ENCODE results near the gene PRPS1L1.

PRPS1L1 gene

GRCh38 chr7:18027628-18028027, at the start of gene PRPS1L1:
TSS of gene PRPS1L1 (minus strand) at chr7:18027846.
- DNase-seq, result no peak

DNA sequence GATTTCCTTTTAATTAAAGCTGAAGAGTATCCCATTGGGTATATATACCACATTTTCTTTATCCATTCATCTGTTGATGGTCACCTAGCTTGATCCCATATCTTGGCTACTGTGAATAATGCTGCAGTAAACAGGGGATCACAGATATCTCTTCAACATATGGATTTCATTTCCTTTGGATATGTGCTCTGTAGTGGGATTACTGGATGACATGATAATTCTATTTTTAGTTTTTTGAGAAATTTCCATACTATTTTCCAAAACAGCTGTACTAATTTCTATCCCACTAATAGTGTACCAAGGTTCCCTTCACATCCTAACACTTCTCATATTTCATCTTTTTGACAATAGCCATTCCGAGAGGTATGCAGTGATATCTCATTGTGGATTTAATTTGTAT, 48.8 kb upstream of the PRPS1L1 start:
- DNase-seq, result no peak

- DNase-seq, result no peak
Measured at GRCh38 chr7:18068745-18069144, 41.1 kb upstream of the PRPS1L1 start.

DNA sequence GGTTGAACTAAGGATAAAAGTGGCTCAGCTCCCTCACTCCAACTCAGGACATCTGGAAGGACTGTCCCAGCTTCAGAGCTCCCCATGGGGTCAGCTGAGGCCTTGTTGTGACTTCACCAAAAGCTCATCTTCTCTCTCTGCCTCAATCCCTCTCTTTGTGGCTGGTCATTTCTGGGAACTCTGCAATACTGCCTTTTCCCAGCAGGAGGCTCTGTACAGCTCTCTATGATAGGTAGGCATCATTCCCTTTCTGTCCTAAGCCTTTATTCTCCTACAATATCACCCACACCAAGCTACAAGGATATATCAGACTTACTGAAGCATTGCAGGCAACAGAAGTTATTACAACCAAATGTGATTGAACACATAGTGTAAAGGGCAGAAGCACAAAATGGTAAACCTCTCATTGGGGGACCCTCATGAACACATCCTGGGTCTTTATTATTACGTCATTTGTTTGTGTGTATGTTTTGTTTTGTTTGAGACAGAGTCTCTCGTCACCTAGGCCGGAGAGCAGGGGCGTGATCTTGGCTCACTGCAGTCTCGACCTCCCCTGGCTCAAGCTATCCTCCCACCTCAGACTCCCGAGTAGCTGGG, 36.7 kb upstream of the PRPS1L1 start:
- DNase-seq, result no peak

GRCh38 chr7:18063149-18063901, 35.7 kb upstream of the PRPS1L1 start:
- DNase-seq, result no peak

DNA sequence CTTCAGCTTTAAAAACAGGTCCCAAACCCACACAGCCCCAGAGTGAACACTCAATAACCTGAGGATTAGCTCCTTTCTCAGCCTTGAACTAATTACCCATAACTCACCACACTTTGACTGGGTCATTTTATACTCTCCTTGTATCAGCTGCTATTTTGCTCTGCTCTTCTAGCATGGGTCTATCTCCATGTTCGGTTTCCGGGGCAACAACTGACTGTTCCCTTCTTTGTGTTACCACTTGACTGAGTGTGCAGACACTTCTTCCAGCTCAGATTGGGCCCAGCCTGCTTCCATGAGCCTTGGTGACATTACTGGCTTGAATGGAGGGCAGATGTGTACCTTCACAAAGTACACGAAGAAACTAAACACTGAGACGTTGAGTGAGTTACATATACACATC, 31.5 kb upstream of the PRPS1L1 start:
- peak; percentile 17 for DNase-seq

GRCh38 chr7:18053941-18054340, 26.3 kb upstream of the PRPS1L1 start:
- DNase-seq, result no peak

- no peak for DNase-seq
Measured at GRCh38 chr7:18053177-18053928, 25.7 kb upstream of the PRPS1L1 start.

DNA sequence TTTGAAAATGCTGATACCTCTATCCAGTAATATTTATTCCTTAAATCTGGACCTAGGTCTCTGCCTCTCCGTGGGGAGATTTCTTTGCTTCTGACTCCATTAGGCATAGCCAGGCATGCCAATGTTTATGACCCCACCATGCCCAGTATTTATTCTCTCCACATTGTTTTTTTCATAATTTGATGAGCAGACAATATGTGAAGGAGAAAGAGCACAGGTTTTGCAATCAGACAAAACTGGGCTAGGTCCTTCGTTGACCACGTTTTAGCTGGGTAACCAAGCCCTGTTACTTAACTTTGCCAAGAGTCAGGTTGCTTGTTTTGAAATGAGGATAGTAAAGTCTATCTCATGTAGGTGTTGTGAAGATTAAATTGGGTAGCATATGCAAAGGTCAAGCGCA, 21.6 kb upstream of the PRPS1L1 start:
- DNase-seq, result no peak

DNA sequence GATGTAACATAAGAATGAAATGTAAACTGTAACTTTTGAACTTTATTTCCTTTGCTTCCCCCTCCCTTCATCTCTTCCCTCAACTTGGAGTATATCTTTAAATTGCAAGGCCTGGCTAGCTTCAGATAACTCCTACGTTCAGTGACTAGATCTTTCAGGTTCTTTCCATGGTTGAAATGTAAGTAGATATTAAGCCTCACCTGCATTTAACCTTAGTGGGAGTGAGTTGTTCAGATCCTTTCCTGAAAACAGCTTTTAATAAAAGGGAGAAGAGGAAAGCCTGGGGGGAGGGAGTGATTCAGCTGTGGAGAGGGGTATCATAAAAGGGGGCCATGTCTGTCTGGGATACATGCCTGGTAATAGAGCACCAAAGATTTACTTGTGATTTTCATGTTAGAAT, 19.0 kb upstream of the PRPS1L1 start:
- no peak for DNase-seq

DNA sequence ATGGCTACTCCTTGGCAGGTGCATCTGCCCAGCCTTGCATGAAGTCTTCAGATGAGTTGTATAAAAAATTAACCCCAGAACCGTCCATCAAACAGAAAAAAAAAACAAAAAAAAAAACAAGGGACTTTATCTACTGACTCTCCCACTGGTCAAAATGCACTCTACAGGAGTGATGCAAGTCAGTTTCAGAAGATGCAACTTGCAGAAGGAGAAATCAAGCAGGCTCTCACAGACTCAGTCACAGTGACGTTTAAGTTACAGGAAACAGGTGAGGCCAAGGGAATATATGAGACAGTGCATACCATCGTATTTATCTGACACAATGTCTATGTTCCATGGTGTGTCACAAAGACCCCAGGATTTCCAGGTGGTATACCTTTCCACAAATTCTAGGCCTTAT, 17.5 kb upstream of the PRPS1L1 start:
- no peak for DNase-seq

GRCh38 chr7:18041191-18041590, 13.5 kb upstream of the PRPS1L1 start:
- DNase-seq, result no peak

DNA sequence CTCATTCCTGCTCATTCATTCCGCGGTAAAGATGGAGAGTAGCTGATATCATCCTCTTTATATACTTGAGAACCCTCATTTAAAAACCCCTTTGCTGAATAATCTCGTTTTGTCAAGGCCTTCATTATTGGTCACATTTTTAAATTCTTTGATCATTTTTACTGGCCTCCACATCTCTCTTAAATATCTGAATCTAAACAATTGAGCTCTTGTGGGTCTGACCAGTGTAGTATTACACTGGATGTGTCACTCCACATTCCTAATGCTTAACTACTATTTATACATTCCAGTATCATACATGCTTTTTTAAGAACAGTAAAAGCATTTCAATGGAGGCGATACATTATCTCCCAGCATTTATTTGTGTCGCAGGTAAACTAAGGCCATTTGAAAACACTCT, 12.6 kb upstream of the PRPS1L1 start:
- DNase-seq, result no peak

GRCh38 chr7:18038382-18038781, 10.7 kb upstream of the PRPS1L1 start:
- DNase-seq, result no peak

GRCh38 chr7:18037609-18038008, 10.0 kb upstream of the PRPS1L1 start:
- no peak for DNase-seq

- DNase-seq, result no peak
Measured at GRCh38 chr7:18036783-18037182, 9.1 kb upstream of the PRPS1L1 start.

DNA sequence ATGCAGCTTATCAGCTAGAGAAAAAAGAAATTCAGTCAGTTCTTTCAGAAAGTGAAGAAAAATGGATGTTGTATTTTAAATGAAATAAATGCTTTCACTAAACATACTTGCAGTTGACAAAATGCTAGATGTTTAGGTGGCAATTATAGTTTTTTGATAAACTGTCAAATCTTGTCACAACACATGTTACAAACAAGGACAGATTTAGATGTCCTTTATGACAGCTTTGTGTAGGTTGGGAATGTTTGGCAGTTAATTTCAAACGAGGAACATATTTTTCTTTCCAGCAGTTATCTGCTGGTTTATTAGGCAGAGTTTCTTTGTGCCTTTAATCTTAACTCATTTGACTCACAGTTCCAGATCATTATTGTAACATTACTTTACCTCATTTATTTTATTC, 3.1 kb upstream of the PRPS1L1 start:
- DNase-seq, result no peak

DNA sequence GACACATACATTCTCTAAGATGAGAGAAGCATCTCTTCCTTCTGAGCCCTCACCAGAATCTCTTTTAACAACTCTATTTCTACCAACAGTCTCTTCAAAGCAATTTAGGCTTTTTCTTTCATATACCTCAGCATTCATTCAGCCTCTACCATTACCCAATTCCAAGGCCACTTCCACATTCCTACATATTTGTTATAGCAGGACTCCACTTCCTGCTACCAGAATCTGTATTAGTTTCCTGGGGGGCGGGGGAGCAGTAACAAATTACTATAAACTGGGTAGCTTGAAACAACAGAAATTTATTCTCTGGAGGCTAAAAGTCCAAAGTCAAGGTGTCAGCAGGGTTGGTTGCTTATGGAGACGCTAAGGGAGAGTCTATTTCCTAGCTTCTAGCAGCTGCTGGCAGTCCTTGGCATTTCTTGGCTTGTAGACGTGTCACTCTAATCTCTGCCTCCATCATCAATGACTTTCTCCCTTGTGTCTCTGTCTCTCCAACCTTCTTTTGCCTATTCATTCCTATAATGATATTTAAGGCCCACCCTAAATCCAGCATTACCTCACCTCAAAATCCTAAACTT, 7.4 kb downstream of the PRPS1L1 start:
- no peak for DNase-seq

- no peak for DNase-seq
Measured at GRCh38 chr7:18019555-18019954, 8.1 kb downstream of the PRPS1L1 start.

DNA sequence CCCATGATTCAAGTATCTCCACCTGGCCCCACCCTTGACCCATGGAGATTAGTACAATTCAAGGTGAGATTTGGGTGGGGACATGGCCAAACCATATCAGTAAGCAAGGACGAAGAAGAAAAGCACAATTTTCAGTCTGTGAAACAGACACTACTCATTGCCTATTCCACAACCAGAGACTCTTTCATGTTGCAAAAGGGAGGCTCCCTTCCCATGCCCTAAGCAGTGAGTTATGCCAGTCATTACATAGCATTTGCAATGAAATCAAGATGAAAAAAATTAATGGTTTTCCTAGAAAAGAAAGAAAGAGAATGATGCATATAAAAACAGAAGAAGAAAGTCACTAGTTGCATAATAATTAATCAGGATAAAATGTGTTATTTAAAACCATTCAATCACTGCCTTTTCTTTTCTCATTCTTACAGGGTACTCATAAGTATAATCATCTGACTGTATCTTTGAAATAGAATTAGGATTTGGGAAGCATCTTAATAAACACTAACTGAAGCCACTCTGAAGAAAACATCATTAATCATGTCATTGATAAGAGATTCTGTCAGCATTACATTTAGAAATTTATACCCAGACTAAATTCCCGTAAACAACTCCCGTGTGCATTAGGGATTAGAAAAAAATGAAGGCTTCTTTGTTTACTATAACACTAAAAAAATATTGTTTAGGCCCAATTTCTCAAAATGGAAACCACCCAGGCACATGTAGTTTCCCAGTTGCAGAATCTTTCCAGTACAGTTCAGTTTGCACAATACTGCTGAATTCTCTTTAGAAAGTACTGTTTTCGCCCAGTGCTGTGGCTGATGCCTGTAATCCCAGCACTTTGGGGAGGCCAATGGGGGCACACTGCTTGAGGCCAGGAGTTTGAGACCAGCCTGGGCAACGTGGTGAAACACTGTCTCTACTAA, 9.1 kb downstream of the PRPS1L1 start:
- no peak for DNase-seq

DNA sequence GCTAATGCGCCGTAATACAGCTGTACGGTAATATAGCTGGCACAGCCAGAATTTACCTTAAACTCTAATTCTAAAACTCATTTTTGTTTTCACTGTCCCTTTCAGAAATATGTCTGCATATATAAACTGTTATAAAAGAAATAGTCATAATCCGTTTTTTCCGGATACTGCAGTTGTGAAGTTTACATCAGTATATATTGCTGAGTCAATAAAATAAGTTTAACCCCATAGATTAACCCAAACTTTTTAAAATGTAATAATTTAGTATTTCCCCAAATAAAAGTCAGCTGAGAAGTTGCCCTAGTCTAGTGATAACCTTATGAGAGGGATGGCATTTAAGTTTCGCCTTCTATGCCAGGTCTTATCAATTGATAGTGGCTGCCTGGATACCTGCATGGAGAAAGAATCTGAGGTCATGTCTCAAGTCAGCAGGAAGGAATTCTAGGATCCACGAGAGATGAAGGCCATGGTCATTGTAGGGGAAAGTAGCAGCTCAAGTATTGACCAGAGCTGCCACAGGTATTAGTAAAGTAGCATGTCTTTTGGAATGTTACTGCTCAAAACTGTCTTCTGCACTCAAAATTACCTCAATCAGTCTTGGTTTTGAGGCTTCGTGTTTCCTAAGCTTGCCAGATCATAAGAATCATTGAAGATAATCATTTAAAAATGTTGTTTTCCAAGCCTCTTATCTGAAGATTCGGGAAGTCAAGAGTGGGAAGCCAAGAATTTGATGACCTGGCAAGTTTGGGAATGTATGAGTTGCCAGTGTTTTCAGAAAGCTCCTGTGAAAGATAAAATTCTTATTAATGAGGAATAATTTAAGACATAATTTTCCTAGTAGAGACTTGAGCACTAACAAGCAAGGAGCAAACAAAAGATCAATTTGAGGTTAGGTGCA, 10.8 kb downstream of the PRPS1L1 start:
- no peak for DNase-seq

DNA sequence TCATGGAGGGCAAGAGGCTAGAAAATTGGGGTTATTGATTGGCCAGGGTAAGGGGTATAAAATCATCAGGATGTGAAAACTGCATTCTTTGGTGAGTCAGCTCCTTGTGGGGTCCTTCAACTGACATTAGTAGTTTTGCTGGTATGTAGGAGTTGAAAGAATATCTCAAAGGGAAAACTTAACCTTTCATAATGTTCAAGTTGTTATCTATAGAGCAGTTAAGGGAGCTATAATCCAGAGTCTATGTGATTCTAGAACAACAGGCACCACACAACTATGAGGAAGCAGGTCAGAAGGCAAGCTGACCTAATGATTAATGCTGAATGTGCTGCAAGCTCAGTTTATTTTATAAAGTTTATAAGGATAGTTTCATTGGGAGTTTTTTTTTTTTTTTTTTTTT, 13.7 kb downstream of the PRPS1L1 start:
- DNase-seq, result no peak

Measured in DMS79 treated with DMSO at 0.1 percent for 48 hours (cell line).